A673 (cell line): ENCODE data around the gene CCR2.

Source experiments
- EZH2 ChIP-seq: fragments of 200-600 bp; sonication (generic); IDR thresholded peaks from 2 replicates; pipeline ENCODE4 v1.6.1; 2017; ENCODE audit warnings: borderline replicate concordance, low read depth, mild to moderate bottlenecking, mixed read lengths, antibody characterized with exemption, low read length; ENCODE audit not compliant: poor library complexity, severe bottlenecking
- TF ChIP-seq, protein P1 (sequence below): fragments of 300-800, 200-600 bp; sonication (generic); conservative IDR thresholded peaks from 2 replicates; pipeline ENCODE4 v1.5.1; 2017; ENCODE audit warnings: low read depth, mild to moderate bottlenecking, antibody characterized with exemption, low read length, moderate library complexity, mixed read lengths

DNA sequence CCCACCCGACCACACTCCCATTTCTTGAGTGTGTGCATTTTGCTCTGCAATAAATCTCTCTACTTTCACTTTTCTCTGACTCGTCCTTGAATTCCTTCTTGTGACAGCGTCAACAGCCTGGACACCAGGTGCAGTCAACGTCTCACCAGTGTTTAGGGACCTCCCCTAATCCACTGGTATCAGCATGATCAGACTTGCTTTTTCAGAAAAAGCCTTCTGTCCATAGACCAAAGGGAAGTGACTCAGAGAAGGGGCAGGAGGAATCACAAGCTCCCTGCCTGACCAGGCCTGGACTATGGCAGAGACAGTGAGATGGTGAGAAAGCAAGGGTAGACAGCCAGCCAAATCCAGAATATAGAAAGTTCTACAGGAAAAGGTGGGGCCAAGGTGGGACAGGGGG, 32.3 kb downstream of the CCR2 start:
- TF ChIP-seq, protein P1, sequence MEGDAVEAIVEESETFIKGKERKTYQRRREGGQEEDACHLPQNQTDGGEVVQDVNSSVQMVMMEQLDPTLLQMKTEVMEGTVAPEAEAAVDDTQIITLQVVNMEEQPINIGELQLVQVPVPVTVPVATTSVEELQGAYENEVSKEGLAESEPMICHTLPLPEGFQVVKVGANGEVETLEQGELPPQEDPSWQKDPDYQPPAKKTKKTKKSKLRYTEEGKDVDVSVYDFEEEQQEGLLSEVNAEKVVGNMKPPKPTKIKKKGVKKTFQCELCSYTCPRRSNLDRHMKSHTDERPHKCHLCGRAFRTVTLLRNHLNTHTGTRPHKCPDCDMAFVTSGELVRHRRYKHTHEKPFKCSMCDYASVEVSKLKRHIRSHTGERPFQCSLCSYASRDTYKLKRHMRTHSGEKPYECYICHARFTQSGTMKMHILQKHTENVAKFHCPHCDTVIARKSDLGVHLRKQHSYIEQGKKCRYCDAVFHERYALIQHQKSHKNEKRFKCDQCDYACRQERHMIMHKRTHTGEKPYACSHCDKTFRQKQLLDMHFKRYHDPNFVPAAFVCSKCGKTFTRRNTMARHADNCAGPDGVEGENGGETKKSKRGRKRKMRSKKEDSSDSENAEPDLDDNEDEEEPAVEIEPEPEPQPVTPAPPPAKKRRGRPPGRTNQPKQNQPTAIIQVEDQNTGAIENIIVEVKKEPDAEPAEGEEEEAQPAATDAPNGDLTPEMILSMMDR: no peak
- no peak for TF ChIP-seq EZH2
